SW480 (cell line): ENCODE data around the gene SLC15A3.
A peak's percentile ranks its signal among the peaks of the same experiment; 100 is the strongest.

Experiments used
- DNase-seq: peaks from one replicate; pipeline ENCODE4 v3.0.0-alpha.2; 2016; ENCODE audit warnings: low spot score

The SLC15A3 gene

GRCh38 chr11:60889869-60890311 is 62.1 kb downstream of the SLC15A3 start:
- no peak for DNase-seq

GRCh38 chr11:60887556-60887955 is 64.4 kb downstream of the SLC15A3 start:
- peak; percentile 76 for DNase-seq
